Natural killer cell (primary cell): Measurements from ENCODE around the gene NUCKS1. TPM values are rescaled to one million over a fixed set of nuclear protein-coding genes. Genes with fewer than 3 reads are reported as not detected.

ENCODE experiments used
- ATAC-seq, 3 donors: fragments of 150-1000 bp in 2 of 3; fragments of 200-7000 bp in 1 of 3; cut with Tn5 transposase; 1 replicate in 1 of 3; 2 replicates in 2 of 3; pipeline ENCODE4 v1.10.0; 2021; ENCODE audit warnings: mild to moderate bottlenecking in 2 of 3, moderate library complexity in 2 of 3
- DNase-seq, 2 donors: peaks; one replicate each; pipeline versions ENCODE4 v3.0.0 to v3.0.0-alpha.2; 2013 to 2021; ENCODE audit warnings: mixed read lengths in 1 of 2
- H3K27ac ChIP-seq: one replicate; pipeline ENCODE4 v1.5.1; 2013; ENCODE audit warnings: mild to moderate bottlenecking, low read length
- H3K27me3 ChIP-seq: one replicate; pipeline ENCODE4 v1.6.1; 2013; ENCODE audit warnings: low read length; ENCODE audit not compliant: control insufficient read depth, insufficient read depth
- H3K36me3 ChIP-seq: one replicate; pipeline ENCODE4 v1.6.1; 2013; ENCODE audit warnings: low read length; ENCODE audit not compliant: control insufficient read depth, insufficient read depth
- H3K4me1 ChIP-seq: one replicate; pipeline ENCODE4 v1.6.1; 2013; ENCODE audit warnings: low read length; ENCODE audit not compliant: control insufficient read depth, insufficient read depth
- H3K4me3 ChIP-seq: one replicate; pipeline ENCODE4 v1.5.1; 2013; ENCODE audit warnings: low read length
- H3K9me3 ChIP-seq: one replicate; pipeline ENCODE4 v1.6.1; 2013; ENCODE audit warnings: low read length; ENCODE audit not compliant: control insufficient read depth, insufficient read depth
- H3K27ac Mint-ChIP-seq, 2 donors: one replicate each; pipeline ENCODE4 v1.8.0; 2022; ENCODE audit warnings: mild to moderate bottlenecking in 2 of 2, mixed read lengths in 2 of 2, moderate library complexity in 1 of 2
- H3K27me3 Mint-ChIP-seq, 2 donors: one replicate each; pipeline ENCODE4 v1.8.0; 2022; ENCODE audit warnings: low read depth in 2 of 2, mixed read lengths in 2 of 2
- H3K36me3 Mint-ChIP-seq: one replicate; pipeline ENCODE4 v1.8.0; 2022; ENCODE audit warnings: mixed read lengths
- H3K4me1 Mint-ChIP-seq, 2 donors: one replicate each; pipeline ENCODE4 v1.8.0; 2022; ENCODE audit warnings: mixed read lengths in 2 of 2
- H3K4me3 Mint-ChIP-seq: one replicate; pipeline ENCODE4 v1.8.0; 2022; ENCODE audit warnings: mild to moderate bottlenecking, moderate library complexity, mixed read lengths
- H3K9me3 Mint-ChIP-seq, 2 donors: one replicate each; pipeline ENCODE4 v1.8.0; 2022; ENCODE audit warnings: mixed read lengths in 2 of 2
- WGBS: methylation state at CpG from one replicate; pipeline ENCODE4 v1.1.7; 2013; ENCODE audit warnings: missing lambda C conversion rate; ENCODE audit not compliant: insufficient coverage; 5-methylcytosine and 5-hydroxymethylcytosine counted together
- intact Hi-C: fragments of 100-400 bp; cut with micrococcal nuclease; formaldehyde crosslinking; loops from one replicate; pipeline ENCODE4 v1.14.2; 2022
- total RNA-seq, 4 donors: library from RNA; stranded (reverse); fragments of 120-200 nt in 1 of 4; gene quantifications; one replicate each; pipeline versions ENCODE4 v1.2.3 to v1.2.4, GENCODE V29; 2013 to 2022
- TF ChIP-seq, protein P1 (sequence below): fragments of 200-600 bp; IDR thresholded peaks from one replicate; pipeline ENCODE4 v1.8.0; 2022; ENCODE audit warnings: antibody characterized with exemption

Gene NUCKS1
- total RNA-seq, 3 donors from 2014 or later (not counting 1 experiment from before 2014, with no cell fraction given), result 89.2 to 113 (median 103) TPM

GRCh38 chr1:205744403-205744802, 5.6 kb downstream of the NUCKS1 start:
- 90% methylated on average over 6 of the region's 8 CpGs for WGBS
- Mint-ChIP-seq H3K27ac (peak overlapping the region; percentile 61 to 77), H3K36me3 (no peaks in the 10 kb centered on the region), H3K4me1 (peaks cover 49 to 50% of the 10 kb centered on the region in 2 donors), H3K9me3 (no peaks in the 10 kb centered on the region), H3K4me3 (no peak overlapping the region), H3K27me3 (no peaks in the 10 kb centered on the region)
- Histone ChIP-seq H3K4me1 (peaks cover 3% of the 10 kb centered on the region), H3K27ac (no peak overlapping the region), H3K4me3 (no peak overlapping the region), H3K9me3 (no peaks in the 10 kb centered on the region), H3K27me3 (no peaks in the 10 kb centered on the region), H3K36me3 (no peaks in the 10 kb centered on the region)
- DNase-seq, result no peak
- no peak for ATAC-seq
- TF ChIP-seq, protein P1, sequence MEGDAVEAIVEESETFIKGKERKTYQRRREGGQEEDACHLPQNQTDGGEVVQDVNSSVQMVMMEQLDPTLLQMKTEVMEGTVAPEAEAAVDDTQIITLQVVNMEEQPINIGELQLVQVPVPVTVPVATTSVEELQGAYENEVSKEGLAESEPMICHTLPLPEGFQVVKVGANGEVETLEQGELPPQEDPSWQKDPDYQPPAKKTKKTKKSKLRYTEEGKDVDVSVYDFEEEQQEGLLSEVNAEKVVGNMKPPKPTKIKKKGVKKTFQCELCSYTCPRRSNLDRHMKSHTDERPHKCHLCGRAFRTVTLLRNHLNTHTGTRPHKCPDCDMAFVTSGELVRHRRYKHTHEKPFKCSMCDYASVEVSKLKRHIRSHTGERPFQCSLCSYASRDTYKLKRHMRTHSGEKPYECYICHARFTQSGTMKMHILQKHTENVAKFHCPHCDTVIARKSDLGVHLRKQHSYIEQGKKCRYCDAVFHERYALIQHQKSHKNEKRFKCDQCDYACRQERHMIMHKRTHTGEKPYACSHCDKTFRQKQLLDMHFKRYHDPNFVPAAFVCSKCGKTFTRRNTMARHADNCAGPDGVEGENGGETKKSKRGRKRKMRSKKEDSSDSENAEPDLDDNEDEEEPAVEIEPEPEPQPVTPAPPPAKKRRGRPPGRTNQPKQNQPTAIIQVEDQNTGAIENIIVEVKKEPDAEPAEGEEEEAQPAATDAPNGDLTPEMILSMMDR, result no peak
- intact Hi-C loops, result no loop called here

DNA sequence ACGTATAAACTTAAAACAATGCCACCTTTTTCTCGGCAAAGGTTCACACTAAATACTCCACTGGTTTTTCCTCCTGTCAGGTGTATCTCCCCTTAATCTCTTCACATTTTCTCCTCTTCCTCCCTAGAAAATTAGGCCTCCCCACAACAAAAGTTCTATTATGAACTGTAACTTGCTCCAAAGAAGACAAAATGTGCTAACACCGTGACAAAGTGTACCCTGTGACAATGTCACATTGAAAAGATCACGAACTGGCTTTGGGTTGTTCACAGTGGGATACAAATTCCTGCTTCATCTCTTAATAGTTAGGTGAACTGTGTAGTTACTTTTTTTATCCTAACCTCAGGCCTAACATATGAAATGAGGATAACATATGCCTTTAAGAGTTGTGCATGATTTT, 6.0 kb downstream of the NUCKS1 start:
- intact Hi-C loops, result no loop called here
- no peak overlapping the region for H3K4me3 Mint-ChIP-seq

GRCh38 chr1:205741681-205742080, 8.3 kb downstream of the NUCKS1 start:
- 75% methylated on average over 1 of the region's 1 CpG for WGBS

More for the DNA sequence above, 6.0 kb downstream of the NUCKS1 start:
- no peaks in the 10 kb centered on the region for H3K36me3 Mint-ChIP-seq
- no peak for DNase-seq
- ATAC-seq, result no peak
- 67% methylated on average over 4 of the region's 4 CpGs for WGBS
- H3K36me3 ChIP-seq, result no peaks in the 10 kb centered on the region
- H3K9me3 ChIP-seq, result no peaks in the 10 kb centered on the region
- peak overlapping the region; percentile 19 for H3K27ac ChIP-seq
- H3K4me1 ChIP-seq, result peaks cover 3% of the 10 kb centered on the region
- no peaks in the 10 kb centered on the region for H3K27me3 Mint-ChIP-seq
- H3K27ac Mint-ChIP-seq, result peak overlapping the region; percentile 61 to 77
- TF ChIP-seq, protein P1, result no peak
- peaks cover 52 to 54% of the 10 kb centered on the region in 2 donors for H3K4me1 Mint-ChIP-seq
- no peaks in the 10 kb centered on the region for H3K9me3 Mint-ChIP-seq
- no peak overlapping the region for H3K4me3 ChIP-seq
- no peaks in the 10 kb centered on the region for H3K27me3 ChIP-seq

More at GRCh38 chr1:205741681-205742080, 8.3 kb downstream of the NUCKS1 start:
- Histone ChIP-seq H3K27ac (no peak overlapping the region), H3K9me3 (no peaks in the 10 kb centered on the region), H3K27me3 (no peaks in the 10 kb centered on the region), H3K4me1 (no peaks in the 10 kb centered on the region), H3K4me3 (no peak overlapping the region), H3K36me3 (no peaks in the 10 kb centered on the region)
- H3K9me3 Mint-ChIP-seq, result no peaks in the 10 kb centered on the region
- no peak for DNase-seq
- H3K36me3 Mint-ChIP-seq, result no peaks in the 10 kb centered on the region
- TF ChIP-seq, protein P1, result no peak
- intact Hi-C loops, result no loop called here
- no peak overlapping the region for H3K4me3 Mint-ChIP-seq
- no peaks in the 10 kb centered on the region for H3K27me3 Mint-ChIP-seq
- ATAC-seq, result no peak
- H3K27ac Mint-ChIP-seq, result peak overlapping the region; percentile 58 to 71
- peaks cover 42 to 44% of the 10 kb centered on the region in 2 donors for H3K4me1 Mint-ChIP-seq
